GM12892 (cell line): Measurements from ENCODE around the gene B4GALT2.

Experiments used
- POLR2A ChIP-seq: IDR thresholded peaks from 2 replicates; pipeline ENCODE4 v1.6.1; 2011; ENCODE audit warnings: low read depth, low read length, control low read depth
- POLR2AphosphoS5 ChIP-seq: IDR thresholded peaks from 2 replicates; pipeline ENCODE4 v1.6.1; 2011; ENCODE audit warnings: low read depth, low read length, control low read depth
- TAF1 ChIP-seq: IDR thresholded peaks from 2 replicates; pipeline ENCODE4 v1.6.1; 2011; ENCODE audit warnings: low read depth, mild to moderate bottlenecking, control low read depth, low read length, borderline replicate concordance

DNA sequence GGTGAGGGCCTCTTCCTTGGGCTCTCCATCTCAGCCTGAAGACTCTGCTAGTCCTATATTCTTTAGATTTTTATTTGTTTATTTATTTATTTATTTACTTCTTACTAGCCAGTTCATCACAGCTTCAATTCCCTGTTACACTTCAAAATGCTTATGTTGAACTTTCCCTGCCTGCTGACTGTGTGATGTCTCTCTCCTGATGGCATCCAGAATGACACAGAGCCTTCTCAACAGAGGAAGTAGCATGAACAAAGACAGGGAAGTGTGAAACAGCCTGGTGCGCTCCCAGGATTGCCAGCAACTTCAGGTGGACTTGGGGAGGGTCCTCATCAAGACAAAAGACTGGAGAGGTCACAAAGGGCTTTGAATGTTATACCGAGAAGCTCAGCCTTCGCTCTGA is 36.6 kb upstream of the B4GALT2 start:
- TF ChIP-seq POLR2A (no peak), TAF1 (no peak), POLR2AphosphoS5 (no peak)
